ENCODE measurements around the gene FAM168B.

The FAM168B gene

GRCh38 chr2:131055169-131056065 lies 37.8 kb downstream of the FAM168B start:
- no peak for DNase-seq (ENCODE audit: low read depth, low spot score)

- no peak for DNase-seq (ENCODE audit: low read depth, low spot score)
Measured at GRCh38 chr2:131054488-131054887, 38.8 kb downstream of the FAM168B start.

- DNase-seq (ENCODE audit: low read depth, low spot score): no peak
Measured at GRCh38 chr2:131052741-131053263, 40.5 kb downstream of the FAM168B start.

- DNase-seq (ENCODE audit: low read depth, low spot score): no peak
Measured at GRCh38 chr2:131050896-131051295, 42.4 kb downstream of the FAM168B start.

- no peak for DNase-seq (ENCODE audit: low read depth, low spot score)
Measured at GRCh38 chr2:131049150-131049718, 44.0 kb downstream of the FAM168B start.

- DNase-seq (ENCODE audit: low read depth, low spot score): no peak
Measured at GRCh38 chr2:131048641-131049040, 44.6 kb downstream of the FAM168B start.

GRCh38 chr2:131047920-131048560 lies 45.2 kb downstream of the FAM168B start:
- no peak for DNase-seq (ENCODE audit: low read depth, low spot score)

GRCh38 chr2:131046918-131047652 lies 46.2 kb downstream of the FAM168B start:
- DNase-seq (ENCODE audit: low read depth, low spot score): no peak

GRCh38 chr2:131046028-131046917 lies 47.0 kb downstream of the FAM168B start:
- no peak for DNase-seq (ENCODE audit: low read depth, low spot score)

GRCh38 chr2:131045286-131046027 lies 47.8 kb downstream of the FAM168B start:
- no peak for DNase-seq (ENCODE audit: low read depth, low spot score)

- DNase-seq (ENCODE audit: low read depth, low spot score): no peak
Measured at GRCh38 chr2:131044757-131045150, 48.5 kb downstream of the FAM168B start.

- DNase-seq (ENCODE audit: low read depth, low spot score): no peak
Measured at GRCh38 chr2:131044075-131044756, 49.0 kb downstream of the FAM168B start.

GRCh38 chr2:131043199-131044074 lies 49.8 kb downstream of the FAM168B start:
- no peak for DNase-seq (ENCODE audit: low read depth, low spot score)

GRCh38 chr2:131042148-131042775 lies 51.0 kb downstream of the FAM168B start:
- DNase-seq (ENCODE audit: low read depth, low spot score): no peak

GRCh38 chr2:131041402-131042147 lies 51.7 kb downstream of the FAM168B start:
- DNase-seq (ENCODE audit: low read depth, low spot score): no peak

GRCh38 chr2:131040661-131041401 lies 52.4 kb downstream of the FAM168B start:
- no peak for DNase-seq (ENCODE audit: low read depth, low spot score)
